HG03469 (cell line): ENCODE measurements around the gene PTPRD.

Experiments
- ATAC-seq: cut with Tn5 transposase; IDR thresholded peaks from one replicate; pipeline ENCODE4 v1.9.1; 2021; ENCODE audit warnings: mild to moderate bottlenecking, moderate library complexity, moderate number of reproducible peaks; ENCODE audit not compliant: unreplicated experiment

The PTPRD gene

GRCh38 chr9:9917400-9917799, 695.4 kb downstream of the PTPRD start:
- ATAC-seq, result no peak

GRCh38 chr9:9914174-9914573, 698.6 kb downstream of the PTPRD start:
- ATAC-seq, result no peak

GRCh38 chr9:9913276-9913832, 699.4 kb downstream of the PTPRD start:
- no peak for ATAC-seq

- ATAC-seq, result no peak
Measured at GRCh38 chr9:9912459-9912858, 700.3 kb downstream of the PTPRD start.

- no peak for ATAC-seq
Measured at GRCh38 chr9:9905736-9906135, 707.1 kb downstream of the PTPRD start.

GRCh38 chr9:9904041-9904440, 708.8 kb downstream of the PTPRD start:
- ATAC-seq, result no peak

GRCh38 chr9:9901624-9902023, 711.2 kb downstream of the PTPRD start:
- ATAC-seq, result no peak

- no peak for ATAC-seq
Measured at GRCh38 chr9:9893837-9894236, 719.0 kb downstream of the PTPRD start.

GRCh38 chr9:9892217-9892616, 720.6 kb downstream of the PTPRD start:
- no peak for ATAC-seq

- ATAC-seq, result no peak
Measured at GRCh38 chr9:9881692-9882091, 731.1 kb downstream of the PTPRD start.

GRCh38 chr9:9874270-9874669, 738.5 kb downstream of the PTPRD start:
- no peak for ATAC-seq

- ATAC-seq, result no peak
Measured at GRCh38 chr9:9862235-9862810, 750.5 kb downstream of the PTPRD start.

GRCh38 chr9:9855177-9856078, 757.4 kb downstream of the PTPRD start:
- ATAC-seq, result no peak

GRCh38 chr9:9847750-9848149, 765.1 kb downstream of the PTPRD start:
- no peak for ATAC-seq

- ATAC-seq, result peak; percentile 43
Measured at GRCh38 chr9:9846557-9846956, 766.2 kb downstream of the PTPRD start.

- ATAC-seq, result no peak
Measured at GRCh38 chr9:9820436-9820835, 792.4 kb downstream of the PTPRD start.

- no peak for ATAC-seq
Measured at GRCh38 chr9:9819886-9820285, 792.9 kb downstream of the PTPRD start.

GRCh38 chr9:9817176-9817575, 795.6 kb downstream of the PTPRD start:
- ATAC-seq, result no peak

- ATAC-seq, result no peak
Measured at GRCh38 chr9:9804109-9804508, 808.7 kb downstream of the PTPRD start.

- ATAC-seq, result no peak
Measured at GRCh38 chr9:9799287-9799686, 813.5 kb downstream of the PTPRD start.

- no peak for ATAC-seq
Measured at GRCh38 chr9:9792144-9792857, 820.5 kb downstream of the PTPRD start.
